Measurements from ENCODE around the gene COX4I1. TPM values are rescaled to one million over a fixed set of nuclear protein-coding genes. Genes with fewer than 3 reads are reported as not detected.

The COX4I1 gene
- total RNA-seq, 1 donor from 2014 or later, result 552 TPM

GRCh38 chr16:85820604-85821372 is 21.3 kb downstream of the COX4I1 start:
- H3K4me1 Mint-ChIP-seq (ENCODE audit: unreplicated experiment), result no peaks in the 10 kb centered on the region
- no peaks in the 10 kb centered on the region for H3K36me3 Mint-ChIP-seq (ENCODE audit: low read depth, unreplicated experiment)
- no peaks in the 10 kb centered on the region for H3K27me3 Mint-ChIP-seq (ENCODE audit: unreplicated experiment)
- TF ChIP-seq CTCF (IDR thresholded peaks at IDR 0.05; ENCODE audit: unreplicated experiment), result no peak
- DNase-seq (ENCODE audit: low spot score), result no peak
- no peaks in the 10 kb centered on the region for H3K9me3 Mint-ChIP-seq (ENCODE audit: unreplicated experiment)
- H3K27ac Mint-ChIP-seq (ENCODE audit: unreplicated experiment), result no peak overlapping the region
- no peak overlapping the region for H3K4me3 Mint-ChIP-seq (ENCODE audit: unreplicated experiment)

GRCh38 chr16:85821390-85822135 is 22.1 kb downstream of the COX4I1 start:
- H3K4me3 Mint-ChIP-seq (ENCODE audit: unreplicated experiment), result no peak overlapping the region

GRCh38 chr16:85822145-85822544 is 22.6 kb downstream of the COX4I1 start:
- TF ChIP-seq CTCF (IDR thresholded peaks at IDR 0.05; ENCODE audit: unreplicated experiment), result no peak
- H3K4me1 Mint-ChIP-seq (ENCODE audit: unreplicated experiment), result no peaks in the 10 kb centered on the region
- H3K36me3 Mint-ChIP-seq (ENCODE audit: low read depth, unreplicated experiment), result no peaks in the 10 kb centered on the region
- no peak overlapping the region for H3K4me3 Mint-ChIP-seq (ENCODE audit: unreplicated experiment)
- no peak overlapping the region for H3K27ac Mint-ChIP-seq (ENCODE audit: unreplicated experiment)
- no peak for DNase-seq (ENCODE audit: low spot score)
- H3K27me3 Mint-ChIP-seq (ENCODE audit: unreplicated experiment), result no peaks in the 10 kb centered on the region
- H3K9me3 Mint-ChIP-seq (ENCODE audit: unreplicated experiment), result no peaks in the 10 kb centered on the region

More at GRCh38 chr16:85821390-85822135, 22.1 kb downstream of the COX4I1 start:
- peak; percentile 85 for DNase-seq (ENCODE audit: low spot score)
- Mint-ChIP-seq H3K9me3 (ENCODE audit: unreplicated experiment) (no peaks in the 10 kb centered on the region), H3K27me3 (ENCODE audit: unreplicated experiment) (no peaks in the 10 kb centered on the region), H3K4me1 (ENCODE audit: unreplicated experiment) (no peaks in the 10 kb centered on the region), H3K27ac (ENCODE audit: unreplicated experiment) (no peak overlapping the region), H3K36me3 (ENCODE audit: low read depth, unreplicated experiment) (no peaks in the 10 kb centered on the region)
- peak; percentile 98 for TF ChIP-seq CTCF (IDR thresholded peaks at IDR 0.05; ENCODE audit: unreplicated experiment)

GRCh38 chr16:85823328-85823920 is 23.9 kb downstream of the COX4I1 start:
- DNase-seq (ENCODE audit: low spot score), result no peak
- no peak overlapping the region for H3K27ac Mint-ChIP-seq (ENCODE audit: unreplicated experiment)
- peaks cover 1% of the 10 kb centered on the region for H3K27me3 Mint-ChIP-seq (ENCODE audit: unreplicated experiment)
- no peaks in the 10 kb centered on the region for H3K9me3 Mint-ChIP-seq (ENCODE audit: unreplicated experiment)
- H3K4me1 Mint-ChIP-seq (ENCODE audit: unreplicated experiment), result no peaks in the 10 kb centered on the region
- H3K36me3 Mint-ChIP-seq (ENCODE audit: low read depth, unreplicated experiment), result no peaks in the 10 kb centered on the region
- no peak overlapping the region for H3K4me3 Mint-ChIP-seq (ENCODE audit: unreplicated experiment)
- TF ChIP-seq CTCF (IDR thresholded peaks at IDR 0.05; ENCODE audit: unreplicated experiment), result no peak

All from endothelial cell (in vitro differentiated cells).